Activated CD8-positive, alpha-beta memory T cell treated with anti-CD3 and anti-CD28 coated beads, Interleukin-2, amount 50 U/mL, for 48 hours (primary cell): ENCODE results near the gene MMP17.

Experiments
- DNase-seq: peaks from one replicate; pipeline ENCODE4 v3.0.0-alpha.2; 2020

The MMP17 gene

GRCh38 chr12:131850856-131851559 lies 22.8 kb downstream of the MMP17 start:
- DNase-seq, result no peak

DNA sequence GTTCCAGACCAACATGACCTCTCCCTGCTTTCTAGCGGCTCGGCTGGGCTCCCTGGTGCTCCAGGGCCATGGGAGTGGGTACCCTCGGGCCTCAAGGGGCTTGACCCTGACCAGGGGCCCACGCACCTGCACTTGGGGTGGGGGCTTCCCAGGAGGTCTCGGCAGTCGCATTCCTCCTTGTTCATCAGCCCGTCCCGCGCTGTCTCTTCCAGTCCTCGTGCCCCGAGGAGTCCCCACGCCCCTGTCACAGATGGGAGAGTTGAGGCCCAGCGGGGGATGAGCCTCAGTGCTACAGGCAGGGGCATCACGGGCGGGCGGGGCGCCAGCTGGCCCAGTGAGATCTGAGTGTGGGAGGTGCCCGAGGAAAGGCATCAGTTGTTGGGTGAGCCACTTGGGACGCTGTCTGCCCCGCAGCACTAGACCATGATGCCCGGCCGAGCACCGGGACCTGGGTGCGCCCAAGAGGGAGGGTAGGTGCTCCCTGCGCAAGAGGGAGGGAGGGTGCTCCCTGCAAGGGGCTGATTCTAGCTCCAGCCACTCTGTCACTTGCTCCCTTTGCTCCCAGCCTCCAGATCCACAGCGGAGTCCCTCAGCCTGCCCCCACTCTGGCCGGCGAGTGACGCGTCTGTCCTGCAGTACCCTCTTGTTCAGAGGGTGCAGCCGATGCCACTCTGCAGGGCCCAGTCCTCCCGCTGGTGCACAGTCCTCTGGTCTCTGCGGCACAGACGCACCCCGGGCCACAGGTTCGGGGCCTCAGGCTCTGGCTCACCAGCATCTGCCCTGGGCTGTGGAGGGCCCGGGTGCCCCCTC lies 23.8 kb downstream of the MMP17 start:
- no peak for DNase-seq

DNA sequence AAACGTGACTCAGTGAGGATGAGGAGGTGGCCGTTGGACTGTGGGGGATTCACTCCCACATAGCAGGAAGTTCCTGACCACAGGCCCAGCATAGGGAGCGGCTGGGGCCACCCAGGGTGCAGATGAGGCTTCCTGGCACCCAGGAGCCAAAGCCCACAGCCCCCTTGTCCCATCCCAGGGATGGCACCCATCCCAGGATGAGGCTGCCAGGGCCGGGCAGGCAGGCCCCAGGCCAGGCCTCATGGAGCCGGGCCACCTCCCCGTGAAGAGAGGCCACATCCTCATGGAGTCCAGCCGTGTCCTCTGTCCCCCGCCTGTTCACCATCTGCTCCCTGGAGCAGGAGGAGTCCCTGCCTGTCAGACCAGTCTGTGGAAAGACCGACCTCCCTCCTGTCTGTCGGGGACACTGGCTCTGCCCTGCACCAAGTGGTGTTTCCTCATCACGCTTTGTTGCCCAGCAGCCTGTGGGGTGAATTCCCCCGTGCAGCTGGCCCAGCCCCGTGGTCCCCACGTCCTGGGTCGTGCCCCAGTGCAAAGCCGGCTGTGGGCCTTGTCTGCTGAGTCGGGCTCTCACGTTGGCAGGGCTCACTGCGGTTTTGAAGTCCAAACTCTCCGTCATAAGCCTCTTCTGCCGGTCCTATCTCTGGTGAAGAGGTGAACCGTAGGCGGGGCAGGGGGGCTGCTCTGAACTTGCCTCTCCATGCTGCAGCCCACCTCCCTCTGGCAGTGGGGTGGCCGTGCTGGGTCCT lies 24.5 kb downstream of the MMP17 start:
- no peak for DNase-seq

- no peak for DNase-seq
These were observed 25.9 kb downstream of the MMP17 start for GRCh38 chr12:131853832-131854797.

- no peak for DNase-seq
These were observed 26.8 kb downstream of the MMP17 start for GRCh38 chr12:131854861-131855476.

DNA sequence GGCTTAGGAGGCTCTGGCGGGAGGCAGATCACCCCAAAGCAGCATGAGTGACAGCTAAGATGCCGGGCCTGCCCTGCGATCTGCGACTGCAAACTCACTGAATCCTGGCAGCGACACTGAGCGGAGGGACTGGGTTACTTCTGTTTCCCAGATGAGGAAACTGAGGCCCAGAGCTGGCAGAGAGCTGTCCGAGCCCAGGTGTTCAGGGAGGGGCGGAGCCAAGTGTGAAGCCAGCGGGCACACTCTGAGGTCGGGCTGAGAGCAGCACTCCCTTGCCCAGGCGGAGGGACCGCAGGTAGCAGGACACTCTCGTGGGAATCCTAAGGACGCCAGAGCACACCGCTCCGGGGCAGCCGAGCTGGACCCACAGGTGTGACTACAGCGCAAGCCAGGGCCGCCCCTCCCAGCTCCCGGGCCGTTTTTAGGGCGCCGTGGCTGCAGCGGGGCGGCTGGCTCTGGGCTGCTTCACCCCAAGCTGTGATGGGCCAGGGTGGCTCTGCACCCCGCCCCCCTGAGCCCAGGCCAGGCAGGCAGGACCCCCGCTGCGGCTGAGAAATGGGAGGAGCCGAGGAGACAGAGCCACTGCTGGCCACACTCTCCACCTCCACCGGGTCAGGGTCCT lies 27.4 kb downstream of the MMP17 start:
- no peak for DNase-seq

- DNase-seq, result no peak
These were observed 28.3 kb downstream of the MMP17 start for GRCh38 chr12:131856366-131857097.

DNA sequence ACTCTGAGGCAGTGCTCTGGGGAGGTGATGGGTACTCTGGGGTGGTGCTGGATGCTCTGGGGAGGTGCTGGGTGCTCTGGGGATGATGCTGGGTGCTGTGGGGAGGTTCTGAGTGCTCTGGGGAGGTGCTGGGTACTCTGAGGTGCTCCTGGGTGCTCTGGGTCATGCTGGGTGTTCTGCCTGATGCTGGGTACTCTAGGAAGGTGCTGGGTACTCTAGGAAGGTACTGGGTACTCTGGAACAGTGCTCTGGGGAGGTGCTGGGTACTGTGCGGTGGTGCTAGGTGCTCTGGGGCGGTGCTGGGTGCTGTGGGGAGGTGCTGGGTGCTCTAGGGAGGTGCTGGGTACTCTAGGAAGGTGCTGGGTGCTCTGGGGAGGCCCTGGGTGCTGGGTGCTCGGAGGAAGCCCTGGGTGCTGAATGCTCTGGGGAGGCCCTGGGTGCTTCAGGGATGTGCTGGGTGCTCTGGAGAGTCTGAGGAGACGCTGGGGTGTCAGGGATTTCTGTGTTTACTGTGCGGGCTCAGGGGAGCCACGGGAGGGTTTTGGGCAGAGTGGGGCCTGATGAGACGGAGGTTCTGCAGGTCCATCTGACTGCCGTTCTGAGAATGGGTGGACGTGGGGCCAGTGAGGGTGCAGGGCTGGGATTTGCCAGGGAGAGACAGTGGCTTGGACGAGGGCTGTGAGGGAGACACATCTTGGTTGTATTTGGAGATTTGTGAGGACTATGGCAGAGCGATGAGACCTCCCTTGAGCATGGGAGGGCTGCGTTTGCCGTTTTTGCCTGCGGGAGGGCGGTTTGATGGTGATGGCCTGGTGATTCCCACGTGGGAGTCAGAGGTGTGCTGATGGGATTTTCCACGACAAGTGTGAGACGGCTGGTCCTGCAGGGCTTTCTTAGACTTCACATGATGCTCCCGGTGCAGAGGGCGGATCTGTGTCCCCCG lies 30.0 kb downstream of the MMP17 start:
- DNase-seq, result no peak

DNA sequence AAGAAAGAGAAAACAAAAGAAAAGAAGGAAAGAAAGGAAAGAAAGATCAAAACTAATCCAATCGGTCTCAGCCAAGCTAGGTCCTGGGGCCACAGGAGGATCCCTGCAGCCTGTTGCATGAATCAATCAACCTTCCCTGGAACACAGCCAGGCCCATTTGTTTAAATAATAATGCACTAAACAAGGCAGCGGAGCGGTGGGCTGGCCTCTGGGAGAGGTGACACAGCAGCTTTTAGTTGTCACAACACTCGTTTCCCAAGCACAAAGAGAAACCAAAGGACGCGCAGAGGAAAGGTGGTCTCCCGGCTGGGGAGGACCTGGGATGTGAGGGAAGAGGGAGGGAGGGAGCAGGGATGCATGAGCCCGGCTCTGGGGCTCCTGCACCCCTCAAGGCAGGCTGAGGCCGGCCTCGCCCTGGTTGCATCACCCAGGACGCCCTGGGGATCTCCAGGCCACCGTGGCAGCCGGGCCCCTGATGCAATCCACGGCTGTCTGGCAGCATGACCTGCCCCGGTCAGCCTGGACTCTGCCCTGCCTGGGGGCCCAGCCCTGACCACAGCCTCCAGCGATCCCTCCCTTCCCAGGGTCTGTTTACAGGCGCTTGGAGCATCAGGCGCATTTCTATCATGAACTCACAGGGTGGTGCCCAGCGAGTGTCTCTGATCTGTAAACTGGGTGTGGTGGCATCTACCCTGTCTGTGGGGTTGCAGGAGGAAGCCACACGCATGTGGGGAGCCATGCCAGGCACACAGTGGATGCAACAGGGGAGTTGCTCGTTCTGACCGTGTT lies 32.5 kb downstream of the MMP17 start:
- DNase-seq, result no peak

DNA sequence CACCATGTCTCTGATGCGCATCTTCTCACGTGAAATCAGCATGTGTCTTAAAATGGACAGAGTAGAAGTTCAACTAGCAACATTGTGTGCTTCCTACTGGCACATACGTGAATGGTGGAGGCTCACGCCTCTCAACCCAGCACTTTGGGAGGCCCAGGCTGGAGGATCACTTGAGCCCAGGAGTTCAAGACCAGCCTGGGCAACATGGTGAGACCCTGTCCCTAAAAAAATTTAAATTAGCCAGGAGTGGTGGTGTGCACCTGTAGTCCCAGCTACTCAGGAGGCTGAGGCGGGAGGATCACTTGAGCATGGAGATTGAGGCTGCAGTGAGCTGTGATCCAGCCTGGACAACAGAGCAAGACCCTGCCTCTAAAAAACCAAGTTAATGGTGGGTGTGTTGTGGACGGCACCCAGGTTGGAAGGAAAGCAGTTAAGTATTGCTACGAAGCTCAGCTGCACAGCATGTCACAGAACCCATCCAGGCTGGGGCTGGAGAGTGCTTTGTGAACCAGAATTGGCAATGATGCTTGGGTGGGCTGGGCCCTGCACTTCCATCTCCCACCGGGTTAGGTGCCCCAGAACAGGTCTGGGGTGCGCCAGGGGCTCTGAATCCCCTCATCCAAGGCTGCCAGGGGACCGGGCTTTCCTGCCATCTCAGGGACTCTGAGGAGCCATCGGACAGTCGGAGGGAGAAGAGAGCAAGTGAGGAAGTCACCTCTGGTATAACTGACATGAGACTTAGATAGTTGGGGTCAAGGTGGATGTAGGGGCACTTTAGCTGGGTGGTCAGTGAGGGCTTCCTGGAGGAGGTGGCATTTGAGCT lies 33.3 kb downstream of the MMP17 start:
- no peak for DNase-seq

- no peak for DNase-seq
These were observed 33.9 kb downstream of the MMP17 start for GRCh38 chr12:131862084-131862441.

- no peak for DNase-seq
These were observed 34.4 kb downstream of the MMP17 start for GRCh38 chr12:131862600-131862993.

GRCh38 chr12:131862994-131863710 lies 35.0 kb downstream of the MMP17 start:
- DNase-seq, result no peak

DNA sequence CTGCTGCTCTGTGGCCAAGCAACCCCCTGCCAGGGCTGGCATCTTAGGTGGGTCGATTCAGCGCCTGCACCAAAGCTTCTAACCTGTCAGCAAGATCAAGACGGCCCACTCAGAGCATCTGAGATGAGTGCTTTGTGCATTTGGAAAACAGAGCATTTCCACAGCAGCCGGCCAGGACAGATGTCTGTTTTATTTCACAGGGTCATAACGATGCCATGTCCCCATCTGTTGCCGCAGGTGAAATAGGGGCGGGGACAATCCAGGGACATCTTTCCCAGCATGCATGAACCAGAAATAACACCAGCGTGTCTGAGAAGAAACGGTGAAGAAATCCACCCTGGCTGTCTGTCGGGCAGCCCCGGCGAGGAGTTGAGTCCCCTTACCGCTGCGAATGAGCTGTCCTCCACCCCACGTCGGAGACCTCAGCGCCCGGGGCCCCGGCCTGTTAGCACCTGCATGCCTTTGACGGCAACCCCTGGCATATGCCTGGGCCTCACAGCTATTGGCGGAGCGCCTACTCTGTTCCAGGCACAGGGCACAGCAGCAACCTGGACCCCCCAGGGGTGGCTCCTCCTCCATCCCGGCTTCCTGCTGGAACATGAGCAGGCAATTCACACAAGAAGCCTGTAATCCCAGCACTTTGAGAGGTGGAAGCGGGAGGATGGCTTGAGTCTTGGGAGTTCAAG lies 35.7 kb downstream of the MMP17 start:
- no peak for DNase-seq

DNA sequence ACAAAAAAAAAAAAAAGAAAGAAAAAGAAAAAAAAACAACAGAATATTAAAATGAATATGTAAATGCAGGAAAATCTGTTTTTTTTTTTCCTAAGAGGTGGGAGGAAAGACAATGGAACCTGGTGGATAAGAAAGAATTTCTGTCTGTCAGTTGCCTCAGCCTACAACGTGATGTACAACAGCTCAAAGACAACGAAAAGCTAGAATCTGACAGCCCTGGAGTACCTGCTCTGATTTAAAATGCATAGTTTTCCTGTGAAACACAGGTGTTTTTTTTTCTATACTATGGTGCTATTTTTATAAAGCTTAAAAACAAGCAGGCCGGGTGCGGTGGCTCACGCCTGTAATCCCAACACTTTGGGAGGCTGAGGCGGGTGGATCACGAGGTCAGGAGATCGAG lies 36.3 kb downstream of the MMP17 start:
- DNase-seq, result no peak

DNA sequence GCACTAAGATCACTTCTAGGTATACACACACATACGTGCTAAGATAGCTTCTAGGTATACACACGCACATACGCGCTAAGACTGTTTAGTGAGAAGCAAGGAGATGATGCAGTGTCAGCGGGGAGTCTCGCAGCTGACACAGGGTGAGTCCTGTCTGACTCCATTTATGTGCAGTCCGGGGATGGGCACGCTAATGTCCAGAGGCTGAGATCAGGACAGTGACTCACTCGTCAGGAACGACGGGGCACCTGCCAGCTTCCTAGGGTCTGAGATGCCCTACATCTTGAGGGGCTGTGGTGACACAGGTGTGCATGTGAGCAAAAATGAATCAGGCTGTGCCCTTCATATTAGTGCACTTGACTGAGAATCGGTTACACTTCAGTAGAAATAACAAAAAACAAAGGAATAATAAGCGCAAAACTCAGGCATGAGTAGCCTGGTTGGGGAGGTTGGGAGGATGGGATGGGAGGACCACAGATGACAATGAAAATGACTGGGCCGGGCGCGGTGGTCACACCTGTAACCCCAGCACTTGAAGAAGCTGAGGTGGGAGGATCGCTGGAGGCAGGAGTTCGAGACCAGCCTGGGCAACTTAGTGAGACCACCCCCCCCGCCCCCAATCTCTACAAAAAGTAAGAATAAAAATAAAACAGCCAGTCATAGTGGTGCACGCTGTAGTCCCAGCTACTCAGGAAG lies 37.1 kb downstream of the MMP17 start:
- DNase-seq, result no peak
